Measurements from ENCODE around the gene RCCD1. TPM values are rescaled to one million over a fixed set of nuclear protein-coding genes. Genes with fewer than 3 reads are reported as not detected.

The RCCD1 gene
- total and polyA plus RNA-seq, 2 donors (not counting 1 experiment from before 2014, with no cell fraction given) = 11.0 to 20.5 TPM

- ATAC-seq (ENCODE audit: low read depth) = no peak
- H3K4me3 Mint-ChIP-seq = peak overlapping the region; percentile 8
These were observed 33.6 kb downstream of the RCCD1 start for GRCh38 chr15:90988296-90988695.

More at GRCh38 chr15:90988296-90988695, 33.6 kb downstream of the RCCD1 start:
- intact Hi-C loops (cut with micrococcal nuclease) = no loop called here
- peak overlapping the region; percentile 36 for H2AFZ ChIP-seq (ENCODE audit: insufficient read depth, low read depth, low read length, poor library complexity, severe bottlenecking)
- H3K27ac ChIP-seq (ENCODE audit: low read length in 2 of 2) = no peak overlapping the region
- WGBS (ENCODE audit: insufficient coverage) = 56% methylated on average over 6 of the region's 6 CpGs
- no peaks in the 10 kb centered on the region for H3K36me3 ChIP-seq (replicated peaks in 1 of 2; ENCODE audit: control extremely low read depth in 1 of 2, control insufficient read depth in 1 of 2, extremely low read depth in 1 of 2, insufficient read depth in 2 of 2, low read length in 1 of 2)
- H3K4me3 ChIP-seq (ENCODE audit: control extremely low read depth in 1 of 5, extremely low read depth in 1 of 5, insufficient read depth in 1 of 5, low read depth in 2 of 5, low read length in 4 of 5) = no peak overlapping the region
- peaks cover 32% of the 10 kb centered on the region for H3K4me1 Mint-ChIP-seq
- no peak for DNase-seq
- TF ChIP-seq CTCF (IDR thresholded peaks at IDR 0.05) = no peak
- no peak for TF ChIP-seq EZH2 (IDR thresholded peaks at IDR 0.05; ENCODE audit: borderline replicate concordance, insufficient read depth, low read depth, low read length, poor library complexity, severe bottlenecking)
- H3K4me1 ChIP-seq (ENCODE audit: control insufficient read depth in 2 of 2, insufficient read depth in 2 of 2, low read length in 2 of 2) = peaks cover 10 to 30% of the 10 kb centered on the region in 2 donors
- POLR2A ChIA-PET = interaction anchor here (0.6 kb wide), 1 partner anchor 8 kb away, joined by 4 read pairs; no protein-coding TSS in a partner anchor
- no peak overlapping the region for H3K9ac ChIP-seq (ENCODE audit: low read length)
- CTCF ChIA-PET = interaction anchor here (0.8 to 1.7 kb wide), 2 partner anchors 32 to 56 kb away, joined by 3 to 7 read pairs; partner anchors contain the start of gene HDDC3
- no peaks in the 10 kb centered on the region for H4K20me1 ChIP-seq (ENCODE audit: control insufficient read depth, insufficient read depth, low read length, poor library complexity, severe bottlenecking)
- H3K9me3 Mint-ChIP-seq (ENCODE audit: insufficient read depth) = no peaks in the 10 kb centered on the region
- H3K4me2 ChIP-seq (replicated peaks; ENCODE audit: low read depth, low read length, poor library complexity, severe bottlenecking) = peak overlapping the region; percentile 13
- H3K9me3 ChIP-seq (ENCODE audit: control extremely low read depth in 1 of 3, control insufficient read depth in 2 of 3, insufficient read depth in 1 of 3, low read length in 2 of 3) = no peaks in the 10 kb centered on the region
- no peaks in the 10 kb centered on the region for H3K27me3 ChIP-seq (replicated peaks in 1 of 4; ENCODE audit: control extremely low read depth in 1 of 4, control insufficient read depth in 3 of 4, insufficient read depth in 4 of 4, low read length in 3 of 4)
- H3K27ac Mint-ChIP-seq = peak overlapping the region; percentile 27
- no peaks in the 10 kb centered on the region for H3K27me3 Mint-ChIP-seq
- H3K79me2 ChIP-seq (ENCODE audit: control insufficient read depth, insufficient read depth, low read length) = peaks cover 46% of the 10 kb centered on the region
